Dedifferentiated amniotic fluid mesenchymal stem cell (primary cell): ENCODE measurements around the gene KDM4B.

Experiments used
- DNase-seq: peaks from one replicate; pipeline ENCODE4 v3.0.0-alpha.2; 2016; ENCODE audit errors: extremely low spot score

The KDM4B gene

GRCh38 chr19:5121266-5122120, 152.6 kb downstream of the KDM4B start:
- no peak for DNase-seq

- no peak for DNase-seq
Measured at GRCh38 chr19:5122121-5122400, 153.1 kb downstream of the KDM4B start.

GRCh38 chr19:5122671-5123409, 153.9 kb downstream of the KDM4B start:
- no peak for DNase-seq

DNA sequence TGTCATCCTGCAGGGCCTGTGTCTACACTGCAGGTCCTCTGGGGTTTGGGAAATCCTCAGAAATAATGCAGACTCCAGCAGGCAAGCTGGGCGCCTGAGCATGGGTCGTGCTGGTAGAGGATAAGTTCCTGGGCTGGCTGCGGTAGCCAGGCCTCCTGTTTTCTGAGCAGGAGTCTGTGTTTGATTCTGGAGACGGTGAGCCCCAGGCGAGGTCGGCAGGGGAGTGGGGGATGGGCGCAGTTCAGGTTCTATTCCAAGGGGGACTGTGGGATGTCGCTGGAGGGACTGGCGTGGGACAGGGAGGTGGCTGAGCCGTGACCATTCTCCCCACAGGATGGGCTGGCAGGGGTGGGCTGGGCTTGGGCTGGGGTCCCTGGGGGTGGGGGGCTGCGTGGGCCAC, 154.7 kb downstream of the KDM4B start:
- no peak for DNase-seq

GRCh38 chr19:5124111-5124855, 155.4 kb downstream of the KDM4B start:
- DNase-seq: no peak

DNA sequence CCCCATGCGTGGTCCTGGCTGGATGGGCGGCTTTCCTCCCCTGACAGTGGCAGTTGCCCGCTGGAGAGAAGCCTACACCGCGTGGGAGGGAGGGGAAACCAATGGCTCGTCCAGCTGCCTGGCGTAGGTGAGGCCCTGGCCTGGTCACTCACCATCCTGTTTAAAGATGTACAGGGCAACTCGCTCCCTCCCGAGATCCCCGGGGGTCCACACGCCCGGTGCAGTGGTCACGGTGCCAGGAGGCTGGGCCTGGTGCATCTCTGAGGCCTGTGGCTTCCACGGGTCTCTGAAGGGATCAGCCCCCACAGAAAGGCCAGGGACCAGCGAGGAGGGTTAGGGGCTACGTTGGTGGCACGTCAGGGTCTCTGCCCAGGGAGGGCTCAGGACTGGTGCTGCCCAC, 156.5 kb downstream of the KDM4B start:
- no peak for DNase-seq

DNA sequence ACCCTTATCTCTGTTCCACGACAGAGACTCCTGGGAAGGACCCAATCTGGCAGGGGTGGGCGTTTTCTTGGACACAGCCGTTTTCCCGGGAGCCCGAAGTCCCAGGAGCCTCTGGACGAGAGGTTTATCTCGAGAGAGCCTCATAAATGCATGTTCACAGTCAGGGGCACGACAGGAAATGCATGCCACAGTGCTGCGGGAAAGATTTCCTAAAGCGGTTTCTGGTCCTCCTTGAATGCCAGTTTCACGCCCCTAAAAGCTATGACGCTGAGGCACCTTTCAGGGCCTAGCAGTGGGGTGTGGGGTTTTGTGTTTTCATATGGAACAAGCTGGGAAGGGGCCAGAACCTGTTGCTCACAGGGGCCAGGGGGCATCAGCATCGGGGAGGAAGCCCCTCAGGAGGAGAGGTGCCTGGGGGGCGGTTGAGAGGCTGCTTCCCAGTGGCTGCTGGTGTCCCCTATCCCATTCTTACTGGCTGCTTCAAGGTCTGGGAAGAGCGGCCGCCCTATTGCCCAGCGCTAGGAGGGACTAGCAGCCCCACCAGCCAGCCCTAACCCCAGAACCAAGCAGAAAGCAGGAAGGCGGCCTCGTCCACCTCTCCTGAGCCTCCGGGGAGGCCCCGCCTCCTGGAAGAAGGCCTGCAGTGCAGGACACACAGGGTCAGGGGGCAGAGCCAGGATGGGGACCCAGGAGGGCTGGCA, 157.0 kb downstream of the KDM4B start:
- no peak for DNase-seq

DNA sequence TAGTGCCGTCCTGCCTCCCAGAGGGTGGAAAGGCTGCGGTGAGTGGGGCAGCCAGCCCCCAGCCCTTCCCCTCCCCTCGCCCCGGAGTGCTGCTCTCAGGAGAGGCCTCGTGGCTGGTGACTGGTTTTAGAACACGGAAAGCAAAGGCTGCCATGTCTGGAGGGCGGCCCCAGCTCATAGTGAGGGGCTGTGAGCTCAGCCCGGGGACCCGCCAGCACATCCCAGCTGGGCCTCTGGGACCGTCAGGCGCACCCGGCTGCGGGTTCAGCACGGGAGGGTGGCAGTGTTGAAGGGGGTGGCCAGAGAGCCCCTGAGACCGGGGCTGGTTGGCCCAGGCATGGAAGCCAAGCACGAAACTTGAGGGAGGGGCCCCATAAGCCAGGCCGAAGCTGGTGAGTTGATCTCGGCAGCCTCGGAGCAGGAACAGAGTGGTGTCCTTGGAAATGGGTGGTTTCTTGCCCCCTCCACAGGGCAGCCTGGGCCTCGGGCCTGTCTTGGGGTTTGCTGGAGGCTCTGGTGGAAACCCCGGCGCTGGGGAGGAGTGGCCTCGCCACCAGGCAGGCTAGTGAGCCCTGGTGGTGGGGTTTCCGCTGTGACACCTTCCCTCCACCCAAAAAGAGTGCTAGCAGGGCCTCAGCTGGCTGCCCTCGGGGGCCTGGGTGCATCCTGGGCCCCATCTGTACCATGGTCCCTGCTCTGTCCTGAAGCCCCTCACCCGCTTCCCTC, 157.7 kb downstream of the KDM4B start:
- DNase-seq: no peak

DNA sequence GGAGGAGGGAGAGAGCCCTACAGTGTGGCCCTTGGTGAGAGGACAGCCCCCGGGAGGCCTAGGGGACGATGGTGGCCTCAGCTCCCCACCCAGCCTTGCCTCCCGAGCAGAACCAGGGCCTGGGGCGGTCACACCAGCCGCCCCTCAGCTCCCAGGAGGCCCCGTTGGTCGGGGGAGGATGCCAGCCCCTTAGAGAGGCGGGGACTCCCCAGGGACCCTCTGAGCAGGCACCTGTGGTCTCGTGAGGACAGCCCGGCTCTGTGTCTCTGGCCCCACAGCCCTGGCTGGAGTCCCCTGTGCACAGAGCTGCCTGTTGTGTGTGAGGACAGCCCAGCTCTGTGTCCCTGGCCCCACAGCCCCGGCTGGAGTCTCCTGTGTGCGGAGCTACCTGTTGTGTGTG, 158.8 kb downstream of the KDM4B start:
- DNase-seq: no peak

- no peak for DNase-seq
Measured at GRCh38 chr19:5128251-5128935, 159.5 kb downstream of the KDM4B start.

- no peak for DNase-seq
Measured at GRCh38 chr19:5128936-5129389, 160.1 kb downstream of the KDM4B start.

GRCh38 chr19:5129691-5130090, 160.8 kb downstream of the KDM4B start:
- DNase-seq: no peak

GRCh38 chr19:5130371-5131030, 161.6 kb downstream of the KDM4B start:
- no peak for DNase-seq

GRCh38 chr19:5131031-5131505, 162.2 kb downstream of the KDM4B start:
- no peak for DNase-seq

- no peak for DNase-seq
Measured at GRCh38 chr19:5131506-5132205, 162.7 kb downstream of the KDM4B start.

GRCh38 chr19:5132206-5132560, 163.3 kb downstream of the KDM4B start:
- DNase-seq: no peak

DNA sequence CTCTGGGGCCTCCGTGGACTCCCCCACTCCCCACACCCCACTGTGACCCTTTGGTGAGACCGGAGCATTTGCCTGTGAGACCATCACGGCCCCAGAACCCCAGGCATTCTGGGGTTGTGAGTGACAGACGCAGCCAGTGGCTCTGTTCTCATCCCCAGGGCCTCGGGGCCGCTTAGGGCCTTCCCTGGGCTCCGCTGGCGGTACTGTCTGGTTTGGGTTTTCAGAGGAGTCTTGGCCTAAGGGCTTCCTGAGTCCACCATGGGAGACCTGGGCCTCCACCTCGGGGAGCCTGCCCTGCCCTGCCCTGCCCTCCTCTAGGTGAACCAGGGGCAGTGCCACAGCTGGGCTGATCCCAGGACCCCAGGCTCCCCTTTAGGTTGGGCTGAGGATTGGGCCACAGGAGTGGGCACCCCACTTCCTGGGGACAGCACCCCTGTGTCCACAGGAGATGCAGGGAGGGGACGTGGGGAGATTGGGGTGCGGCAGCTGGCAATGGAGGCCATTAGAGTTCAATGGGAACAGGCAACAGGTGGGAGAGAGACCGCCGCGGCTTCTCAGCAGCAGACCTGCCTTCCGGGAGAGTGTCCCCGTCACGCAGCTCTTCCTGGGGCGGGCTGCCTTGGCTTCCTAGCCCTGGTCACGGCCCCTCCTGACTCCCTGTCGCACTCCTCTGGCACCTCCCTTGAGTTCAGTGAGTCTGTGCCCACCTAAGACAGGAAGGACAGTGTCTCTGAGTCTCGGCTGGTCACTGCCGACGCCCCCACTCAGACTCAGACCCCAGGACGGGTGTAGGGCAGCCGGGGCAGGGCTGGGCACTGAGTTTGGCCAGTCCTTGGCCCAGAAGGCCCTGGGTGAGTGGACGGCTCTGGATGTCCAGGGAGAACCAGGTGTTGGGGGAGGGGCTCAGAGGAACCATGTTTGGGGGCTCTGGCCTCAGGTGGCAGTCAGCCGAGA, 164.1 kb downstream of the KDM4B start:
- DNase-seq: no peak

- DNase-seq: no peak
Measured at GRCh38 chr19:5133986-5134595, 165.2 kb downstream of the KDM4B start.
